CD4-positive, alpha-beta T cell treated with Interferon alpha-2 for 1 hour (primary cell): ENCODE data around the gene ATP10A.

ENCODE experiments used
- DNase-seq, 2 donors: peaks; one replicate each; pipeline ENCODE4 v3.0.0-alpha.2; 2020 to 2022

ATP10A gene, protein sequence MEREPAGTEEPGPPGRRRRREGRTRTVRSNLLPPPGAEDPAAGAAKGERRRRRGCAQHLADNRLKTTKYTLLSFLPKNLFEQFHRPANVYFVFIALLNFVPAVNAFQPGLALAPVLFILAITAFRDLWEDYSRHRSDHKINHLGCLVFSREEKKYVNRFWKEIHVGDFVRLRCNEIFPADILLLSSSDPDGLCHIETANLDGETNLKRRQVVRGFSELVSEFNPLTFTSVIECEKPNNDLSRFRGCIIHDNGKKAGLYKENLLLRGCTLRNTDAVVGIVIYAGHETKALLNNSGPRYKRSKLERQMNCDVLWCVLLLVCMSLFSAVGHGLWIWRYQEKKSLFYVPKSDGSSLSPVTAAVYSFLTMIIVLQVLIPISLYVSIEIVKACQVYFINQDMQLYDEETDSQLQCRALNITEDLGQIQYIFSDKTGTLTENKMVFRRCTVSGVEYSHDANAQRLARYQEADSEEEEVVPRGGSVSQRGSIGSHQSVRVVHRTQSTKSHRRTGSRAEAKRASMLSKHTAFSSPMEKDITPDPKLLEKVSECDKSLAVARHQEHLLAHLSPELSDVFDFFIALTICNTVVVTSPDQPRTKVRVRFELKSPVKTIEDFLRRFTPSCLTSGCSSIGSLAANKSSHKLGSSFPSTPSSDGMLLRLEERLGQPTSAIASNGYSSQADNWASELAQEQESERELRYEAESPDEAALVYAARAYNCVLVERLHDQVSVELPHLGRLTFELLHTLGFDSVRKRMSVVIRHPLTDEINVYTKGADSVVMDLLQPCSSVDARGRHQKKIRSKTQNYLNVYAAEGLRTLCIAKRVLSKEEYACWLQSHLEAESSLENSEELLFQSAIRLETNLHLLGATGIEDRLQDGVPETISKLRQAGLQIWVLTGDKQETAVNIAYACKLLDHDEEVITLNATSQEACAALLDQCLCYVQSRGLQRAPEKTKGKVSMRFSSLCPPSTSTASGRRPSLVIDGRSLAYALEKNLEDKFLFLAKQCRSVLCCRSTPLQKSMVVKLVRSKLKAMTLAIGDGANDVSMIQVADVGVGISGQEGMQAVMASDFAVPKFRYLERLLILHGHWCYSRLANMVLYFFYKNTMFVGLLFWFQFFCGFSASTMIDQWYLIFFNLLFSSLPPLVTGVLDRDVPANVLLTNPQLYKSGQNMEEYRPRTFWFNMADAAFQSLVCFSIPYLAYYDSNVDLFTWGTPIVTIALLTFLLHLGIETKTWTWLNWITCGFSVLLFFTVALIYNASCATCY (N-terminal part only)

GRCh38 chr15:25863111-25863967, at the start of gene ATP10A:
Gene ATP10A, minus strand, starts transcription at chr15:25863327. Its CDS starts 231 bp downstream, at chr15:25863096.
- DNase-seq = peak; percentile 77 to 83

- no peak for DNase-seq
These were observed 48.9 kb upstream of the ATP10A start for GRCh38 chr15:25912035-25912434.

GRCh38 chr15:25910832-25911231, 47.7 kb upstream of the ATP10A start:
- DNase-seq = no peak

GRCh38 chr15:25909806-25910205, 46.7 kb upstream of the ATP10A start:
- no peak for DNase-seq

- DNase-seq = no peak
These were observed 46.2 kb upstream of the ATP10A start for GRCh38 chr15:25909325-25909724.

GRCh38 chr15:25905140-25905539, 42.0 kb upstream of the ATP10A start:
- DNase-seq = no peak

DNA sequence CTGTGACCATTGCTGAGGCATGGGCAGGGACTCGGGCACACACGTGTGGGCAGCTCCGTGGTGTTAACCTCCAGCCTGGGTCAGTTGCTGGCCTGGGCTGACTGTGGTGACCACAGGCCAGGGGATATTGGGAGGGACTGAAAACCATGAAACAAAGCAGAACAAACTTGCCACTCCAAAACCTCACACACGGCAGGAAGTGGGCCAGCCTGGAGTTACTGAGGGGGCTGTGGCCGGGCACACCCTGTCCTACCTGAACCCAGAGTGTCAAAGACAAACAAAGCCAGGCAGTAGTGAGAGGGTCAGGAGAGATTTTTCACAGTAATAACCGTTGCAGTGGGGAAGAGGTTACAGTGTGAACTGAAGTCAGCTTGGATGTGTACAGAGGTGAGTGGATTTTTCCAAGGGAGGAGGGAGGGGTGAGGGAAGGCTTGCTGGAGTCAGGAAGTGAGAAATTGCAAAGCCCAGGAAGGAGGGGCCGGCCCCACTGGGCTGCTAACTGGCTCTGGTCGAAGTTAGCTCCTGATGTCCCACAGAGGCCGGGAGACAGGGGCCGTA, 40.0 kb upstream of the ATP10A start:
- DNase-seq = no peak

GRCh38 chr15:25901811-25902605, 38.9 kb upstream of the ATP10A start:
- DNase-seq = no peak

GRCh38 chr15:25900901-25901300, 37.8 kb upstream of the ATP10A start:
- DNase-seq = no peak

- DNase-seq = no peak
These were observed 37.3 kb upstream of the ATP10A start for GRCh38 chr15:25900431-25900830.

- DNase-seq = no peak
These were observed 36.7 kb upstream of the ATP10A start for GRCh38 chr15:25899870-25900269.

DNA sequence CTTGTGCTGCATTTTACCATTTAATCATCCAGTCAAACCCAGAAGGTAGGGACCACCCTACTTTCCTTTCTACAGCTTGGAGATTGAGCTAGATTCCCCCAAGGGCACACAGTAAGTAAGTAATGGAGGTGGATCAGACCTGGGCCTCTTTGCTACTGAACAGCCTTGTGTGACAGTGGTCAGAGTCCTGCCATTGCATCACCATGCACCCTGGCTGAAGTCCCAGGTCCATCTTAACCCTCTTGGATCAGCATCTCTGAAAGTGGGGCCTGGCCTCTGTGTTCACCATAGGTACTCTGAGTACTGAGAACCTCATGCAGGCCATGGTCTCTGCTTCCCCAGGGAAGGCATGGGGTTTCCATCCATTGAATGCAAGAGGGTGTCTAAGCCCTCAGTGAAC, 34.5 kb upstream of the ATP10A start:
- no peak for DNase-seq

- DNase-seq = no peak
These were observed 31.3 kb upstream of the ATP10A start for GRCh38 chr15:25894371-25894902.

DNA sequence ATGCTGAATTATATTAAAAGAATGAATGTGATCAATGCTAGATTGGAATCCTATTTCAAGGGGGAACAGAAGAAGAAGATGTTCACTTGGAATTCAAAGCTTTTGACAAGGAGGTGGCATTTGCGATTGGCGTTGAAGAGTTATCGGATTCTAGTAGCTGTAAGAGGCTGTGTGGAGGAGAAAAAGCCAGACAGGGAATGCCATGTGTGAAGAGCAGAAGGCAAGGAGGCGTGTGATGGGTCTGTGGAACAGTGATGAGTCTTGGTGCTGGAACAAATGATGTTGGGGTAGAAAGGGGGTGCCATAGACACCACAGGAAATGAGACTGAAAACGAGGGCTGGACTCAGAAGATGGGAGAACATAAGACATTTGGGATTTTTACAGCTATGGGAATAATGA, 30.5 kb upstream of the ATP10A start:
- no peak for DNase-seq

GRCh38 chr15:25892126-25892525, 29.0 kb upstream of the ATP10A start:
- DNase-seq = no peak

DNA sequence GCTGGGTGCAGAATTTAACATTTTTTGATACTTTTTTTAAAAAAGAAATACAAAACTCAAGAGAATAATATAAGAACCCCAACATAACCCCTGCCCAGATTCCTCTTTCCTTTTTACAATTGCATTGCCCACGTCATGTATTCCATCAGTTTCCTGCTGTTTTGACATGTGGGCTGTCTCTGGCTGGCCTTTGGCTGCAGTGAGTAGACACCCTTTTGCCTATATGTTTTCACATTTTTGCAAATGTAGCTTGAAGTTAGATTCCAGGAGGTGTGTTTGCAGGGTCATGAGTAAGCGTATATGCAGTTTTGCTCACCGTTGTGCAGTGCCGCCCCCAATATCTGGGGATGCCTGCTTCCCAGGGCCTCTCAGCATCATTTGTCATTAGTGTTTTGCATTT, 28.0 kb upstream of the ATP10A start:
- DNase-seq = no peak

DNA sequence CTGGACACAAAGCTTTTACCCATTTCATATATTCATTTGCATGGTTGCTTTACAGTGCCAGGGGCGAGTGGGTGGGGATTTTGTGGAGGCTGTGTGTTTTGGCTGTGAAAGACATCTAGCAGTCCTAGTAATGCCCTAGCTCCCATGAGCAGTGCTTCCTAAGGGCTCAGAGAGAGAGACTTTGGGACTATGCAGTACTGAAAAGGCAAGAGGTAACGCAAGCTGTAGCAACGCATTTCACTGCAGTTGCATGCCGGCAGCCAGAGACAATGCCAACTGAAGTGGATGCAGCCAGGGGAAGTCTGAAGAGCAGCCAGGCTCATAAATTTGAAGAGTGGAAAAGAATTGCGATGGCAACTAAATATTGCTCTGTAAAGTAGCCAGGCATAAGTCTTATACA, 27.4 kb upstream of the ATP10A start:
- DNase-seq = no peak

- no peak for DNase-seq
These were observed 24.7 kb upstream of the ATP10A start for GRCh38 chr15:25887870-25888269.

DNA sequence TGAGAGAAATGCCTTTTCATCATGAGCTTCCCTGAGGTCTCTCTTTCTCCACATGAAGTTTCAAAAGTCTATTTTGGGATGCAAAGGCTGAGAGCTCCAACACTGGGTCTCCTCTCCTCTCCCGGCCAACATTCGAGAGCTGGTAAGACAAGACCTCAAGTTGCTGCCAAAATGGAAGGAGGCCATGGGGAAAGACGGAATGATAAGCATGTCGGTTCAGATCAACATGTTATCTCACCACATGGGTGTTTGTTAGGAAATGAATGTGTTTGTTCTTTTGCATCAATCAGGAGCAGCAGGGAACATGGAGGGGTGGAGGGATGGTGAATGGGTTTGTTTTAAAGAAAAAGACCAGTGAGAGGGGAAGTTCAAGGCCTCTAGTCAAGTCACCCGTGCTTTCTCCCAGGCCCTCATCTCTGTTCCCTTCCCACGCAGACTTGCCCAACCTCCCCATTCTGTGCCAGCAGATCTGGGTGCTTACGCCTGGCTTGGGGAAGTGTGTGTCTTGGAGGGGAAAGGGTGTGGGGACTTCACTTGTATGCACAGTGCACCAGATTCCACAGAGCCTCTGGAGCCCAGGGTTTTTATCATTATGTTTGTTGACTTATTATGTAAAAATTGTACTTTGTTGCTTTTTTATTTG, 23.5 kb upstream of the ATP10A start:
- no peak for DNase-seq

DNA sequence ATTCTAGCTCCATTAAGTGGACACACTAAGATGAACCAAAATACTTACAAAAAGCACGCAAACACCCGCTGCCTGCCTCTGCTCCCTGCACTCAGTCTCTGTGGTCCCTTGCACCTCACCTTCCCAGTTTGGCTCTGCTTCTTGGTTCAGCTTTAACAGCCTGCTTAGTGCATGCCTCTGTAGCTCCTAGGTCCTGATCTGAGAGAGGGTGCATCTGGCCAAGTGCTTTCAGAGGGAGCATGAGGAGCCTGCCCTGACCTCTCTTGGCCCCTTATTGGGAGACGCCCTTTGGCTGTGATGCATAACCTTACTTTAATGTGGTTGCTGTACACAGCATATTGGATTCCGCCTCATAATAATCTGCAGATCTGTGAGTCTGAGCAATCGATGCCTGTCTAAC, 21.2 kb upstream of the ATP10A start:
- no peak for DNase-seq
